Thyroid gland (tissue), 4 donors: ENCODE data around the gene ABHD8. TPM values are rescaled to one million over a fixed set of nuclear protein-coding genes. Genes with fewer than 3 reads are reported as not detected.

Experiments
- DNase-seq, 2 donors: peaks; one replicate each; pipeline ENCODE4 v3.0.0-alpha.2; 2019
- H3K27ac ChIP-seq, 3 donors: fragments of 200-600 bp; sonication (generic); 1 replicate in 2 of 3; 2 replicates in 1 of 3; pipeline ENCODE4 v1.5.1; 2016 to 2019; ENCODE audit warnings: mild to moderate bottlenecking in 1 of 3, moderate library complexity in 1 of 3
- H3K27me3 ChIP-seq: fragments of 200-600 bp; sonication (generic); one replicate; pipeline ENCODE4 v1.5.1; 2019
- H3K36me3 ChIP-seq, 2 donors: fragments of 200-600 bp; sonication (generic); one replicate each; pipeline ENCODE4 v1.5.1; 2016 to 2019
- H3K4me1 ChIP-seq, 2 donors: fragments of 200-600 bp; sonication (generic); one replicate each; pipeline ENCODE4 v1.5.1; 2017 to 2019
- H3K4me3 ChIP-seq, 3 donors: fragments of 200-600 bp; sonication (generic); replicated peaks in 1 of 3; 1 replicate in 2 of 3; 2 replicates in 1 of 3; pipeline ENCODE4 v1.5.1; 2016; ENCODE audit warnings: mild to moderate bottlenecking in 1 of 3
- H3K9me3 ChIP-seq: fragments of 200-600 bp; sonication (generic); one replicate; pipeline ENCODE4 v1.5.1; 2017
- CTCF ChIP-seq, 6 experiments: fragments of 200-600 bp in 3 of 6; fragments of 450-650 bp in 3 of 6; sonication (generic) in 3 of 6; IDR thresholded peaks; one replicate each; pipeline ENCODE4 v1.5.1; 2016 to 2019; ENCODE audit warnings: antibody characterized with exemption in 6 of 6, mild to moderate bottlenecking in 2 of 6, inconsistent platforms in 1 of 6, moderate library complexity in 1 of 6
- POLR2A ChIP-seq, 2 donors: fragments of 450-650 bp; IDR thresholded peaks; one replicate each; pipeline ENCODE4 v1.6.1; 2017; ENCODE audit warnings: antibody characterized with exemption in 2 of 2, mild to moderate bottlenecking in 2 of 2, moderate library complexity in 1 of 2
- WGBS, 2 donors: methylation state at CpG; one replicate each; pipeline ENCODE4 v1.1.5; 2017; 5-methylcytosine and 5-hydroxymethylcytosine counted together
- intact Hi-C: fragments of 100-400 bp; cut with DNase I; formaldehyde crosslinking; loops from one replicate; pipeline ENCODE4 v1.15.1; 2023
- total RNA-seq, 4 donors: library from RNA; depleted of rRNA; stranded (reverse); fragments of >200 nt; gene quantifications; one replicate each; pipeline ENCODE4 v1.2.3, GENCODE V29; 2016

ABHD8 gene
- total RNA-seq, 4 donors from 2014 or later, result 14.4 to 31.2 (median 23.3) TPM

- WGBS, 2 donors, result 29 to 36% methylated on average over 12 to 16 of the region's 21 CpGs
- no peaks in the 10 kb centered on the region for H3K36me3 ChIP-seq
- peak overlapping the region; percentile 59 to 82 (median 62) for H3K27ac ChIP-seq
- intact Hi-C loops, result no loop called here
- no peaks in the 10 kb centered on the region for H3K9me3 ChIP-seq
- DNase-seq, result peak; percentile 29 to 37
- no peaks in the 10 kb centered on the region for H3K27me3 ChIP-seq
- H3K4me1 ChIP-seq, result peaks cover 29% of the 10 kb centered on the region in 2 donors
- peak overlapping the region in 2 of 3 donors; percentile 49 to 55 for H3K4me3 ChIP-seq
- TF ChIP-seq POLR2A (IDR thresholded peaks at IDR 0.05) (no peak), CTCF (IDR thresholded peaks at IDR 0.05) (no peak)
Measured at GRCh38 chr19:17246681-17247425, 56.4 kb downstream of the ABHD8 start.

- no peak for DNase-seq
Measured at GRCh38 chr19:17245535-17245984, 57.7 kb downstream of the ABHD8 start, which contains the start of gene NR2F6. Gene NR2F6, minus strand, starts transcription at chr19:17245919. Its CDS starts 699 bp downstream, at chr19:17245220.

GRCh38 chr19:17244618-17245534 is 58.3 kb downstream of the ABHD8 start:
- DNase-seq, result peak; percentile 65 to 67
- Histone ChIP-seq H3K4me3 (peak overlapping the region; percentile 19 to 93 (median 84)), H3K27ac (peak overlapping the region; percentile 74 to 86 (median 85)), H3K27me3 (no peaks in the 10 kb centered on the region), H3K36me3 (no peaks in the 10 kb centered on the region), H3K4me1 (peaks cover 35 to 36% of the 10 kb centered on the region in 2 donors), H3K9me3 (no peaks in the 10 kb centered on the region)
- TF ChIP-seq CTCF (IDR thresholded peaks at IDR 0.05) (no peak), POLR2A (IDR thresholded peaks at IDR 0.05) (peak in 1 of 2 donors; percentile 6)
- 0 to 2% methylated on average over 3 to 26 of the region's 100 CpGs for WGBS, 2 donors
- intact Hi-C loops, result no loop called here

More at GRCh38 chr19:17245535-17245984, 57.7 kb downstream of the ABHD8 start, which contains the start of gene NR2F6:
- TF ChIP-seq CTCF (IDR thresholded peaks at IDR 0.05) (no peak), POLR2A (IDR thresholded peaks at IDR 0.05) (peak in 1 of 2 donors; percentile 71)
- H3K36me3 ChIP-seq, result no peaks in the 10 kb centered on the region
- intact Hi-C loops, result no loop called here
- no peaks in the 10 kb centered on the region for H3K27me3 ChIP-seq
- peak within 1 kb of the TSS; percentile 55 to 93 (median 84) for H3K4me3 ChIP-seq
- peak within 1 kb of the TSS; percentile 74 to 86 (median 85) for H3K27ac ChIP-seq
- H3K9me3 ChIP-seq, result no peaks in the 10 kb centered on the region
- 2% methylated on average over 9 of the region's 72 CpGs; no CpG with 5 or more reads in 1 of the 2 donors for WGBS, 2 donors
- peaks cover 35 to 36% of the 10 kb centered on the region in 2 donors for H3K4me1 ChIP-seq

GRCh38 chr19:17243830-17244617 is 59.2 kb downstream of the ABHD8 start:
- intact Hi-C loops, result no loop called here
- Histone ChIP-seq H3K36me3 (no peaks in the 10 kb centered on the region), H3K4me3 (peak overlapping the region; percentile 19 to 93 (median 84)), H3K27me3 (no peaks in the 10 kb centered on the region), H3K27ac (peak overlapping the region; percentile 74 to 86 (median 85)), H3K9me3 (no peaks in the 10 kb centered on the region), H3K4me1 (peaks cover 35 to 36% of the 10 kb centered on the region in 2 donors)
- WGBS, 2 donors, result 6 to 16% methylated on average over 3 to 6 of the region's 52 CpGs
- peak; percentile 72 to 77 for DNase-seq
- TF ChIP-seq POLR2A (IDR thresholded peaks at IDR 0.05), result peak in 1 of 2 donors; percentile 28
- no peak for TF ChIP-seq CTCF (IDR thresholded peaks at IDR 0.05)
